ENCODE measurements around the gene HIPK1. TPM values are rescaled to one million over a fixed set of nuclear protein-coding genes. Genes with fewer than 3 reads are reported as not detected.

The HIPK1 gene
- total and polyA plus RNA-seq, 3 donors from 2014 or later: 102 to 128 (median 116) TPM

DNA sequence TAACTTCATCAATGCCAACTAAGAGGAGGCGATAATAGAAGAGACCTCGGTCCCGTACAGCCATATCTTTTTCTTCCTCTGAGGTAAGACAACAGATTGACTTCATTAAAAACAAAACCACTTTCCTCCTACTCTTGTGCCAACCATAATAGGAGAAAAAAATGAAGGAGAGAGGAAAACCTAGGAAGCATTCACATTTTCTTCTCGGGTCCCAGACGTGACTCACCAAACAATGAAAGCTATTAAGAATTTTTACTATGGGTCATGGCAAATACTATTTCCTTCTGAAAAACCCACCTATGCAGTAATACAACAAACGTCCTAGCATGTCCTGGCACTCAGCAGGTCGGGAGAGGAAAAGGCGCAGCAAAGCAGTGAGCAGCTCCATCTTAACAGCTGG lies 33.2 kb upstream of the HIPK1 start:
- no peak for DNase-seq
- WGBS, 2 donors: 94 to 95% methylated on average over 8 of the region's 8 CpGs
- intact Hi-C loops (cut with DNase I; ENCODE audit: low total_unique reads): no loop called here
- Histone ChIP-seq H3K27me3 (no peaks in the 10 kb centered on the region), H3K4me1 (no peaks in the 10 kb centered on the region), H3K4me3 (no peak overlapping the region), H3K27ac (no peak overlapping the region), H3K9me3 (no peaks in the 10 kb centered on the region), H3K36me3 (ENCODE audit: low read depth, missing control alignments) (no peaks in the 10 kb centered on the region)
- no peak for TF ChIP-seq CTCF (IDR thresholded peaks at IDR 0.05)

- Histone ChIP-seq H3K4me1 (peaks cover under 1% of the 10 kb centered on the region), H3K9me3 (no peaks in the 10 kb centered on the region), H3K4me3 (no peak overlapping the region), H3K27me3 (no peaks in the 10 kb centered on the region), H3K36me3 (ENCODE audit: low read depth, missing control alignments) (no peaks in the 10 kb centered on the region), H3K27ac (no peak overlapping the region)
- intact Hi-C loops (cut with DNase I; ENCODE audit: low total_unique reads): no loop called here
- no peak for DNase-seq
- TF ChIP-seq CTCF (IDR thresholded peaks at IDR 0.05) (no peak), POLR2A (IDR thresholded peaks at IDR 0.05) (no peak)
- WGBS, 2 donors: 95 to 98% methylated on average over 1 of the region's 1 CpG
Observed at GRCh38 chr1:113898241-113898814, 30.8 kb upstream of the HIPK1 start.

GRCh38 chr1:113899111-113899510 lies 30.0 kb upstream of the HIPK1 start:
- DNase-seq: no peak
- Histone ChIP-seq H3K4me1 (peaks cover 8% of the 10 kb centered on the region), H3K4me3 (no peak overlapping the region), H3K9me3 (no peaks in the 10 kb centered on the region), H3K36me3 (ENCODE audit: low read depth, missing control alignments) (no peaks in the 10 kb centered on the region), H3K27me3 (no peaks in the 10 kb centered on the region), H3K27ac (no peak overlapping the region)
- no peak for TF ChIP-seq CTCF (IDR thresholded peaks at IDR 0.05)
- no peak for TF ChIP-seq POLR2A (IDR thresholded peaks at IDR 0.05)
- intact Hi-C loops (cut with DNase I; ENCODE audit: low total_unique reads): no loop called here

- no peaks in the 10 kb centered on the region for H3K27me3 ChIP-seq
- no peaks in the 10 kb centered on the region for H3K36me3 ChIP-seq (ENCODE audit: low read depth, missing control alignments)
- peaks cover 9% of the 10 kb centered on the region for H3K4me1 ChIP-seq
- TF ChIP-seq CTCF (IDR thresholded peaks at IDR 0.05): no peak
- TF ChIP-seq POLR2A (IDR thresholded peaks at IDR 0.05): no peak
- intact Hi-C loops (cut with DNase I; ENCODE audit: low total_unique reads): no loop called here
- WGBS, 2 donors: 56 to 66% methylated on average over 3 of the region's 3 CpGs
- no peak overlapping the region for H3K27ac ChIP-seq
- DNase-seq: no peak
- H3K9me3 ChIP-seq: no peaks in the 10 kb centered on the region
- no peak overlapping the region for H3K4me3 ChIP-seq
Observed at GRCh38 chr1:113901191-113901590, 27.9 kb upstream of the HIPK1 start.

Data from testis (tissue), 3 donors.